Activated naive CD8-positive, alpha-beta T cell (primary cell): Measurements from ENCODE around the gene UNC93B1.
"Not testable (repeated sequence)": the region's sequence is repeated elsewhere in the genome, so short reads cannot be mapped to it uniquely, and the experiment has no call there.

ENCODE experiments used
- H3K27ac Mint-ChIP-seq: one replicate; pipeline ENCODE4 v1.8.0; 2021; ENCODE audit warnings: mixed read lengths
- H3K27me3 Mint-ChIP-seq: one replicate; pipeline ENCODE4 v1.8.0; 2021; ENCODE audit warnings: mixed read lengths
- H3K36me3 Mint-ChIP-seq: one replicate; pipeline ENCODE4 v1.8.0; 2021; ENCODE audit warnings: mixed read lengths
- H3K4me1 Mint-ChIP-seq: one replicate; pipeline ENCODE4 v1.8.0; 2021; ENCODE audit warnings: low read depth, mixed read lengths
- H3K4me3 Mint-ChIP-seq: one replicate; pipeline ENCODE4 v1.8.0; 2021; ENCODE audit warnings: mild to moderate bottlenecking, mixed read lengths
- H3K9me3 Mint-ChIP-seq: one replicate; pipeline ENCODE4 v1.8.0; 2021; ENCODE audit warnings: low read depth, mixed read lengths

The UNC93B1 gene

DNA sequence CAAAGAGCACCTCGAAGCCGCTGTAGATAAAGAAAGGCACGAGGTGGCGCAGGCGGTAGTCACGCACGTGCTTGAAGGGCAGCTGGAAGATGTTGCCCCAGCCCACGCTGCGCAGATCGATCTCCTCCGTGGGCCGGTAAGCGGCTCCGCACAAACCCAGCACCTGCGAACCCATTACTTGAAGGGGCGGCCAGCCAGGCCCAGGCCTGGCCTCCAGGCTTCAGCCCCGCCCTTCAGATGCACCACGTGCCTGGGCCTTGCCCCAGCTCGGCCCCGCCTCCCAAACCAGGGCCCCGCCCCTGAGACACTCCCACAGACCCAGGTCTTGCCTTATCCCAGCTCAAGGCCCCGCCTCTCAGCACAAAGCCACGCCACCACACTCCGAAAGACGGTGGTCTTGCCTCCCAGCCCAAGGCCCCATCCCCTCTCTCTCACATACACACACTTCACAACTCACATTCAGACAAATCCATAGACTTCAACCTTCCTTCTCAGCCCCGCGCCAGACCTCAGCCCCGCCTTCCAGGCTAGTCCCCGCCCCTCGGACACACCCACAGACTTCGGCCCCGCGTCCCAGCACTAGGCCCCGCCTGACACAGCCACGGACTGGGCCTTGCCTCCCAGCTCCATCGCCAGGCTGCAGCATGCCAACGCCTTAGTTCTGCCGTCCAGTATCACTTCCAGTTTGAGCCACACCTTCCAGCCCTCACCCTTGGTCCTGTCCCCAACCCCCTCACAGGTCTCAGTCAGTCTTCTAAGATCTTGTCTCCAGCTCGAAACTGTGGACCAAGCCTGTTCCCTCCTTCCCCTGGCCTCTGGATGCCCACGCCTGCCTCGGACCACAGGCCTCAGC, 7.0 kb downstream of the UNC93B1 start:
- Mint-ChIP-seq H3K4me3 (no peak overlapping the region), H3K9me3 (no peaks in the 10 kb centered on the region), H3K36me3 (peaks cover 3% of the 10 kb centered on the region), H3K27ac (no peak overlapping the region), H3K27me3 (no peaks in the 10 kb centered on the region), H3K4me1 (peaks cover 23% of the 10 kb centered on the region)

DNA sequence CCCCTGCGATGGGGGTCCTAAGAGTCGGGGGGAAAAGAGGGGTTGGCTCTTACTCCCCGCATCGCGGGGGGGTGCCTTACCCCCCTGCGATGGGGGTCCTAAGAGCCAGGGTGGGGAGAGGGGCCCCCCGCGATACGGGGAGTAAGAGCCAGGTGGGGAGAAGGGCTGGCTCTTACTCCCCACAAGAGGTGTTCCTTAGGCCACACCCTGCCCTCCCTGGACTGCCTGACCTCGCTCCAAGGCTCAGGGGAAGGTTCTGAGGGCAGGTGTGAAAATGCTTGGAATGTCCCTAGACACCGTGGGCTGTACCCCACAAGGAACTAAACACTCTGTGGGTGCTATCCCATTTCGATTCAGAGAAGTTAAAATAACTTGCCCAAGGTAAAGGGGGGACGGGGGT, 7.8 kb downstream of the UNC93B1 start:
- no peak overlapping the region for H3K4me3 Mint-ChIP-seq

GRCh38 chr11:67995579-67995978, 8.3 kb downstream of the UNC93B1 start:
- H3K4me3 Mint-ChIP-seq, H3K36me3 Mint-ChIP-seq, H3K27ac Mint-ChIP-seq, H3K9me3 Mint-ChIP-seq, H3K27me3 Mint-ChIP-seq: not testable (repeated sequence)
- H3K4me1 Mint-ChIP-seq = peaks cover 23% of the 10 kb centered on the region

More for the DNA sequence above, 7.8 kb downstream of the UNC93B1 start:
- H3K27ac Mint-ChIP-seq = no peak overlapping the region
- peaks cover 23% of the 10 kb centered on the region for H3K4me1 Mint-ChIP-seq
- peaks cover 3% of the 10 kb centered on the region for H3K36me3 Mint-ChIP-seq
- H3K9me3 Mint-ChIP-seq = no peaks in the 10 kb centered on the region
- no peaks in the 10 kb centered on the region for H3K27me3 Mint-ChIP-seq

DNA sequence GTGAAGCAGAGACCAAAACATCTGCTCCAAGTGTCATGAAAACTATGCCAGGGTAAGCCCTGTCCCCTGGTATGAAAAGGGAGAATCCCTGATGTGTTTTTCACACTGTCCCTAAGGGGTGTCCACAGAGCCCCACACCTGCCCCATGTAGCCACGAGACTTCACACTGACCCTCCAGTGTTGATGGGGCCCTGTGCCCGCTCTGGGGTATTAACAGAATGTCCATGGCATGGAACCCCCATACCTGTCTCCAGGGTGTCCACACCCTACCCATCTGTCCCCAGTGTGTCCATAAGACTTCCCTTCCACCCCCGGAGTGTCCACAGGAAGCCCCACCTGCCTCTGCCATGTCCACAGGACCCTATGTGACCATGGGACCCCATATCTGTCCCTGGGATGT, 8.8 kb downstream of the UNC93B1 start:
- H3K9me3 Mint-ChIP-seq, H3K27ac Mint-ChIP-seq: not testable (repeated sequence)
- peaks cover 23% of the 10 kb centered on the region for H3K4me1 Mint-ChIP-seq

DNA sequence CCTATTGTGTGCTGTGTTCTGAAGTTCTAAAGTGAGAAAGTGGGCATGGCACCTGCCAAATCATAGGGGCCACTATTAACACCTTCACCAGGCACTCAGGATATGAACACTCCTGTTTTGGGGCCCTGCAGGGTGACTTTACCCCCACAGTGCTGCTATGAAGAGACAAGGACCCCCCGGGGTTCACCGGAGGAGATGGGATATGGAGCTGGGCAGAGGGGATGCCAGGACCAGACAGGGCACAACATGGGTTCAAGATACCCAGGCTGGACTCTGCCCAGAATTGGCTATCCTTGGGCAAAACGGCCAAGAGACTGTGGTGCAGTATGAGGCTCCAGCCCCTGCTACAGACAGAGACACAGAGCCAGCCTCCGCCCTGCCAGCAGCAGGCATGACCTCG, 9.5 kb downstream of the UNC93B1 start:
- H3K4me3 Mint-ChIP-seq, H3K36me3 Mint-ChIP-seq, H3K27me3 Mint-ChIP-seq, H3K27ac Mint-ChIP-seq, H3K9me3 Mint-ChIP-seq: not testable (repeated sequence)
- peaks cover 23% of the 10 kb centered on the region for H3K4me1 Mint-ChIP-seq

More for the DNA sequence above, 8.8 kb downstream of the UNC93B1 start:
- H3K4me3 Mint-ChIP-seq, H3K36me3 Mint-ChIP-seq, H3K27me3 Mint-ChIP-seq: not testable (repeated sequence)

- H3K9me3 Mint-ChIP-seq, H3K27me3 Mint-ChIP-seq, H3K36me3 Mint-ChIP-seq, H3K27ac Mint-ChIP-seq, H3K4me3 Mint-ChIP-seq: not testable (repeated sequence)
- H3K4me1 Mint-ChIP-seq = peaks cover 23% of the 10 kb centered on the region
Observed at GRCh38 chr11:67993821-67994220, 10.1 kb downstream of the UNC93B1 start.

- H3K9me3 Mint-ChIP-seq, H3K36me3 Mint-ChIP-seq, H3K27me3 Mint-ChIP-seq, H3K4me3 Mint-ChIP-seq, H3K4me1 Mint-ChIP-seq, H3K27ac Mint-ChIP-seq: not testable (repeated sequence)
Observed at GRCh38 chr11:67991347-67992121, 12.4 kb downstream of the UNC93B1 start.

GRCh38 chr11:67990546-67991346, 13.2 kb downstream of the UNC93B1 start:
- not testable (repeated sequence) for H3K9me3 Mint-ChIP-seq, H3K27me3 Mint-ChIP-seq, H3K27ac Mint-ChIP-seq, H3K4me1 Mint-ChIP-seq, H3K4me3 Mint-ChIP-seq, H3K36me3 Mint-ChIP-seq

DNA sequence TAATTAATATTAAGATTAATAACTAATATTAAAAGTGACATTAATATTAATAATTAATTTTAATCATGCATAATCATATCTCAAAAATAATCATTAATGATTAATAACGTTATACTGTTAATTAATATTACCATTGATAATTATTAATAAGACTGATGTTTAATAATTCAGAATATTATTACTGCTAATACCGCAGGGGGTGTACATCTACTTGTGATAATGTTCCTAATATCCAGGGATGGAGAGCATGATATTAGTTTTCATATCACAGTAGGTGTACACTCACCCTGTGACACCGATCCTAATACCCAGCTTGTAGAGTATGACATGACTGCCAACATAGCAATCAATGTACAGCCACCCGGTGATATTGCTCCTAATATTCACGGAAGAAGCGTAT, 18.6 kb downstream of the UNC93B1 start:
- H3K27ac Mint-ChIP-seq, H3K9me3 Mint-ChIP-seq, H3K27me3 Mint-ChIP-seq, H3K36me3 Mint-ChIP-seq, H3K4me3 Mint-ChIP-seq, H3K4me1 Mint-ChIP-seq: not testable (repeated sequence)

- H3K27me3 Mint-ChIP-seq = peaks cover 1% of the 10 kb centered on the region
- H3K27ac Mint-ChIP-seq = no peak overlapping the region
- no peak overlapping the region for H3K4me3 Mint-ChIP-seq
- peaks cover 1% of the 10 kb centered on the region for H3K4me1 Mint-ChIP-seq
- H3K36me3 Mint-ChIP-seq = no peaks in the 10 kb centered on the region
- H3K9me3 Mint-ChIP-seq = no peaks in the 10 kb centered on the region
Observed at GRCh38 chr11:67983951-67984350, 19.9 kb downstream of the UNC93B1 start.

GRCh38 chr11:67982255-67982857, 21.5 kb downstream of the UNC93B1 start:
- not testable (repeated sequence) for H3K9me3 Mint-ChIP-seq, H3K4me3 Mint-ChIP-seq, H3K27me3 Mint-ChIP-seq, H3K36me3 Mint-ChIP-seq, H3K4me1 Mint-ChIP-seq, H3K27ac Mint-ChIP-seq

GRCh38 chr11:67981226-67981625, 22.7 kb downstream of the UNC93B1 start:
- H3K27ac Mint-ChIP-seq, H3K27me3 Mint-ChIP-seq, H3K4me3 Mint-ChIP-seq: not testable (repeated sequence)

DNA sequence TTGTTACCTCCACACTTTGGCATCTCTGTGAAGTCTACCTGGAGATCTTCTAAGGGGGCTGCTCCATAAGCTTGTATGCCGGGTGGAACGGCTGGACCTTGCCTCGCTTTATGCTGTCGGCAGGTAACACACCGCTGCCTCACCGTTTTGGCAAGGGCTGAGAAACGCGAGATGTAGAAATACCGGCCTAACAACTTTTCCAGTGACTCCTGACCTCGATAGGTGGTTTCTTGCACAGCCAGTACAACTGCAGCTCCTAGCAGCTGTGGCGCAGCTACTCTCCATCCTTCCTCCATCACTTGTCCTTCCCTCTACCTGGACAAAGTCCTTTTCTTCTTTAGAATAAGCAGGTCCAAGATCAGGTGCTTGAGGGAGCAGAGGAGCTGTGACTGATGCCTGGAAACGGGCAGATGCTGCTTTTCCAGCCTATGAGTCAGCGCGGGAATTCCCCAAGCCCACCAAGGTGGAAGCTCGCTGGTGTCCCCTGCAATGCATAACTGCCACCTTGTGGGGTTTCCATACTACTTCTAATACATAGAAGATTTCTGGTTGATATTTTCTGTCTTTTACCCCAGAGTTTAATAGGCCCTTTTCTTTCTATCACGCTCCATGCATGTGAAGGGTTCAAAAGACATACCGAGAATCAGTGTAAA, 25.0 kb downstream of the UNC93B1 start:
- H3K27me3 Mint-ChIP-seq = not testable (repeated sequence)

More at GRCh38 chr11:67981226-67981625, 22.7 kb downstream of the UNC93B1 start:
- not testable (repeated sequence) for H3K4me1 Mint-ChIP-seq, H3K36me3 Mint-ChIP-seq, H3K9me3 Mint-ChIP-seq

GRCh38 chr11:67974746-67975145, 29.2 kb downstream of the UNC93B1 start:
- H3K9me3 Mint-ChIP-seq = not testable (repeated sequence)

More for the DNA sequence above, 25.0 kb downstream of the UNC93B1 start:
- H3K27ac Mint-ChIP-seq, H3K4me3 Mint-ChIP-seq, H3K4me1 Mint-ChIP-seq, H3K36me3 Mint-ChIP-seq, H3K9me3 Mint-ChIP-seq: not testable (repeated sequence)

More at GRCh38 chr11:67974746-67975145, 29.2 kb downstream of the UNC93B1 start:
- not testable (repeated sequence) for H3K4me1 Mint-ChIP-seq, H3K27ac Mint-ChIP-seq, H3K4me3 Mint-ChIP-seq, H3K36me3 Mint-ChIP-seq, H3K27me3 Mint-ChIP-seq
